Measurements from ENCODE around the gene DECR2.

The DECR2 gene

DNA sequence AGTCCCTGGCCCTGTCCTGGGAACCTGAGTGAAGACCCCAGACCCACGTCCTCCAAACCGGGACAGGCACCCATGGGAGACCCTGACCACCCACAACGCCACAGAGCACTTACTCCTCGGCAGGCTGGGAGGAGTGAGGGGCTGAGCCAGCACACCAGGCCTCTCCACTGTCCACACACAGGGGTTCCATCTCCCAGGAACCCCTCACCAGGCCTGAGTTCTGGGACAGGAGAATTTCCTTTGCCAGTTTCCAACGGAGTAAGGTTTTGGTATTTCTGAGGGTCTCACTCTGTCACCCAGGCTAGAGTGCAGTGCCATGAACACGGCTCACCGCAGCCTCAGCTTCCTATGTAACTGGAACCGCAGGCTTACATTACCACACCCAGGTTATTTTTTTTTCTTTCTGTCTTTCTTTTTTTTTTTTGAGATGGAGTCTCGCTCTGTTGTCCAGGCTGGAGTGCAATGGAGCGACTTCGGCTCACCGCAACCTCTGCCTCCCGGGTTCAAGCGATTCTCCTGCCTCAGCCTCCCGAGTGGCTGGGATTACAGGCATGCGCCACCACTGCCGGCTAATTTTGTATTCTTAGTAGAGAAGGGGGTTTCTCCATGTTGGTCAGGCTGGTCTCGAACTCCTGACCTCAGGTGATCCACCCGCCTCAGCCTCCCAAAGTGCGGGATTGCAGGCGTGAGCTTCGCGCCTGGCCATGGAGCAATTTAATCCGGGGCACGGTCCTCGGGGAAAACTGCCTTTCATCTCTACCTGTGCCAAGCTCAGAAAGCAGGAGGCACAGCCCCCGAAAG, 21.5 kb upstream of the DECR2 start:
- TF ChIP-seq, protein P1, sequence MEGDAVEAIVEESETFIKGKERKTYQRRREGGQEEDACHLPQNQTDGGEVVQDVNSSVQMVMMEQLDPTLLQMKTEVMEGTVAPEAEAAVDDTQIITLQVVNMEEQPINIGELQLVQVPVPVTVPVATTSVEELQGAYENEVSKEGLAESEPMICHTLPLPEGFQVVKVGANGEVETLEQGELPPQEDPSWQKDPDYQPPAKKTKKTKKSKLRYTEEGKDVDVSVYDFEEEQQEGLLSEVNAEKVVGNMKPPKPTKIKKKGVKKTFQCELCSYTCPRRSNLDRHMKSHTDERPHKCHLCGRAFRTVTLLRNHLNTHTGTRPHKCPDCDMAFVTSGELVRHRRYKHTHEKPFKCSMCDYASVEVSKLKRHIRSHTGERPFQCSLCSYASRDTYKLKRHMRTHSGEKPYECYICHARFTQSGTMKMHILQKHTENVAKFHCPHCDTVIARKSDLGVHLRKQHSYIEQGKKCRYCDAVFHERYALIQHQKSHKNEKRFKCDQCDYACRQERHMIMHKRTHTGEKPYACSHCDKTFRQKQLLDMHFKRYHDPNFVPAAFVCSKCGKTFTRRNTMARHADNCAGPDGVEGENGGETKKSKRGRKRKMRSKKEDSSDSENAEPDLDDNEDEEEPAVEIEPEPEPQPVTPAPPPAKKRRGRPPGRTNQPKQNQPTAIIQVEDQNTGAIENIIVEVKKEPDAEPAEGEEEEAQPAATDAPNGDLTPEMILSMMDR (IDR thresholded peaks at IDR 0.05; ENCODE audit: borderline replicate concordance, control extremely low read depth, extremely low read depth, insufficient read depth, missing control alignments): no peak
- in situ Hi-C loops (cut with MboI; ENCODE audit: low sequenced_read_pairs, unreplicated experiment): no loop called here
- DNase-seq (ENCODE audit: low spot score): no peak

DNA sequence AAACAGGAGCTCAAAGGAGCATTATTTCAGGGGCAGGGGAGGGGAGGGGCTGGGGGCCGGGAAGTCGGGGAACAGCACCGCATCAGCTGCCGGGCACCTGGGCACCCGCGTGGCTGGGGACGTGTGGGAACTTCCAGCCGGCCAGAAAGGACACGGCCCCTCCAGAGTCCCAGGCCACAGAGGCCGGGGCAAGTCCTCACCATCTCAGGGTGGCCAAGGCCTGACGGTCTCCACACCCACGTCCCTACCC, 21.0 kb upstream of the DECR2 start:
- DNase-seq (ENCODE audit: low spot score): no peak
- TF ChIP-seq, protein P1 (IDR thresholded peaks at IDR 0.05; ENCODE audit: borderline replicate concordance, control extremely low read depth, extremely low read depth, insufficient read depth, missing control alignments): no peak
- in situ Hi-C loops (cut with MboI; ENCODE audit: low sequenced_read_pairs, unreplicated experiment): no loop called here

DNA sequence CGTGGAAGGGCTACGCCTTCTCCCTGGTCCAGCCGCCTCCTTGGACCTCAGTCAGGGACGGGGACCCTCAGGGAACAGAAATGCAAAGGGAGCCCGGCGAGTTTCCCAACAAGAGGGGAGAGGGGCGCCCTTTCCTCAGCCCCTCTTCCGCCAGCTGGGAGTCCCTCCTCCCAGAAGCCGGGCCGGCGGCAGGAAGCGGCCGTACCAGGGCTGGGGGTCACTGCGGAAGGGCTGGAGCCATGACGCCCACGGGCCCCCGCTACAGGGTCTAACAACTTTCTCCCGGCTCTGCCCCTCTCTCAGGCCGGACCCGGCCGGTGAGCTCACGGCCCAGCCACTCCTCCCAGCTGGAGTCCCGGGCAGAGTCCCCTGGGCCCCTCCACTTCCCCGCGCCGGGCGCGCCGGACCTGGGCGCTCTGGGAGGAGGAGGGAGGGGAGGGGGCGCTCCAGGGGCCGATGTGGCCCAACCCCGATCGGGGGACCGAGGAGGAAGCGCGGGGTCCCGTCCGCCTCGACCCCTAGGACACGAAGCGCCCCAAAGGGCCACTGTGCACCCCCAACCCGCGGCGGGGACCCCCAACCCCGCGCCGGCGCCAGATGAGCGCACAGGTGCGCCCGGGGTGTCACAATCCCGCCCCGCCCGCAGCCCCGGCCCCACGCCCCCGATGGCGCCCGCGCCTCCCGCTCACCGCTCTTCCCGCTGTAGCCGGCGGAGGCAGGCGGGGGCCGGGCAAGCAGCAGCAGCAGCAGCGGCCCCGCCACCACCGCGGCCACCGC, 20.5 kb upstream of the DECR2 start:
- TF ChIP-seq, protein P1 (IDR thresholded peaks at IDR 0.05; ENCODE audit: borderline replicate concordance, control extremely low read depth, extremely low read depth, insufficient read depth, missing control alignments): no peak
- DNase-seq (ENCODE audit: low spot score): peak; percentile 54
- in situ Hi-C loops (cut with MboI; ENCODE audit: low sequenced_read_pairs, unreplicated experiment): no loop called here

DNA sequence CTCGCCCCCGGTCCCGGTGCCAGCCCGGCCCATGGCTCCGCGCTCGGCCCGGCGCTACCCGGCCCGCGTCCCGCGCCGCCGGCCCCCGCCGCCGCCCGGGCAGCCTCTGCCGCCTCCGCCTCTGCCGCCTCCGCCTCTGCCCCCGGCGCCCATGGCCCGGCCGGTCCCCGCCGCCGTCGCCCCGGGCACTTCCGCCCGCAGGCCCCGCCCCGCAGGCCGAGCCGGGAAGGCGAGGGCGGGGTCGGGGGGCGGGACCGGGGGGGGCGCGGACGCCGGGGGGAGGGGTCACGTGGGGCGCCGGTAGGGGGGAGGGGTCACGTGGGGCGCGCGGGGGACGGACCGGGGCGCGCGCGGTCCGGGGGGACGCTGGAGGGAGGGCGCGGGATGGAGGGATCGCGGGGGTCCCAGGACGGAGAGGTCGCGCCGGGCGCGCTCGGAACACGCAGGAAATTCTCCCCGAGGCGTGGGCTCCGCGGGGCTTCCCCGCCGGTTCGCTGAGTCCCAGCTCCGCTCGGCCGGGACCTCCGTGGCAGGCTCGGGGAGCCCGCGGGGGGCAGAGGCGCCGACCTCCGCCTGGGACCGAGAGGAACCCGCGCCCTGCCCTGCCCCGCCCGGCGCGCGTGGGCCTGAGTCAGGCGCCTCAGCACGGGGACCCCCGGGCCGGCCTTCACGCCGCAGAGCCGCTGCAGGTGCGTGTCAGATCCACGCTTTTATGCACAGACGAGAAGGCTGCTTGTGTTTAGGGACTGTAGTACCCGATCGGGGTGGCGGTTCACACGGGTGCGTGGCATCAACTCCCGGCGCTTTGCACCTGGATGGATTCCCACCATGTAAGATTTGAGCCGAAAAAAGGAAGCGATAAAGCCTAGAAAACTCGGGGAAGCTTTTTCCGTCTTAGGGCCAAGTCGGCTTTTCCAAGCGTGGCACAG, 19.6 kb upstream of the DECR2 start, which contains the start of gene PGAP6:
TSS of gene PGAP6 (minus strand) at position 190 of the 929 bp plus-strand sequence. CDS start at position 33, 157 bp downstream.
- in situ Hi-C loops (cut with MboI; ENCODE audit: low sequenced_read_pairs, unreplicated experiment): no loop called here
- TF ChIP-seq, protein P1 (IDR thresholded peaks at IDR 0.05; ENCODE audit: borderline replicate concordance, control extremely low read depth, extremely low read depth, insufficient read depth, missing control alignments): no peak
- DNase-seq (ENCODE audit: low spot score): peak; percentile 95

DNA sequence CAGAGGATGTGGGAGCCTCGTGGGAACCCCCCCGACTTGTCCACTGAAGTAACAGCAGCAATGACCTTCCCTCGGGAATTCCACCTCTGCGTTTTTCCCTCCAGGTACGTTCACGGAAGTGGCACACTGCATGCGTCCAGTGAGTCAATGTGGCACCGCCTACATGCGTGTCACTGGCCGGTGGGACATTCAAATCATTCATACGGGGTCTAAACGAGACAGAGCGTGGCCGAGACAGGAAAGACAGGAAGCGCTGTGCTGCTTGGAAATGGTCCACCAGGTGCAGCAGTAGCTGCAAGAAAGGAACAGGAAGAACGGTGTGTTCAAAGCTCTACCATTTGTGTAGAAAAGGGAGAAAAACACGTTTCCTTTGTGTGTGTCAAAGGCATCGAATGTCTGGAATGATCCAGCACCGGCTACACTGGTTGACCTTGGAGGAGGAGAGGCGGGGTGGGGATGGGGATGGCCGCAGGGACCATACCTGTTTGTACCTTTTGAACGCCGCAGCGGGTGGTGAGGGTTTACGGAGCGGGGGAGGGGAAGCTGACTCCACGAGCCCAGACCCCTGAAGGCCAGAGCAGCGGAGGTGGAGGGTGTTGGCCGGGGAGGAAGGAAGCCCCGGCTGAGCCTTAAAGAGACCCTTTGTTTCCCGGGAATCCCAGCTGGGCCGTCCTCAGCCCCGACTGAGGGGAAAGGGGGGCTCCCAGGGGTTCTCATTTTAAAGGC, 18.2 kb upstream of the DECR2 start:
- DNase-seq (ENCODE audit: low spot score): no peak
- TF ChIP-seq, protein P1 (IDR thresholded peaks at IDR 0.05; ENCODE audit: borderline replicate concordance, control extremely low read depth, extremely low read depth, insufficient read depth, missing control alignments): no peak
- in situ Hi-C loops (cut with MboI; ENCODE audit: low sequenced_read_pairs, unreplicated experiment): no loop called here
